HG02981 (cell line): ENCODE measurements around the gene PAOX.

Experiments used
- ATAC-seq: cut with Tn5 transposase; IDR thresholded peaks from one replicate; pipeline ENCODE4 v1.9.1; 2021; ENCODE audit warnings: mild to moderate bottlenecking, moderate library complexity; ENCODE audit not compliant: unreplicated experiment

PAOX gene

DNA sequence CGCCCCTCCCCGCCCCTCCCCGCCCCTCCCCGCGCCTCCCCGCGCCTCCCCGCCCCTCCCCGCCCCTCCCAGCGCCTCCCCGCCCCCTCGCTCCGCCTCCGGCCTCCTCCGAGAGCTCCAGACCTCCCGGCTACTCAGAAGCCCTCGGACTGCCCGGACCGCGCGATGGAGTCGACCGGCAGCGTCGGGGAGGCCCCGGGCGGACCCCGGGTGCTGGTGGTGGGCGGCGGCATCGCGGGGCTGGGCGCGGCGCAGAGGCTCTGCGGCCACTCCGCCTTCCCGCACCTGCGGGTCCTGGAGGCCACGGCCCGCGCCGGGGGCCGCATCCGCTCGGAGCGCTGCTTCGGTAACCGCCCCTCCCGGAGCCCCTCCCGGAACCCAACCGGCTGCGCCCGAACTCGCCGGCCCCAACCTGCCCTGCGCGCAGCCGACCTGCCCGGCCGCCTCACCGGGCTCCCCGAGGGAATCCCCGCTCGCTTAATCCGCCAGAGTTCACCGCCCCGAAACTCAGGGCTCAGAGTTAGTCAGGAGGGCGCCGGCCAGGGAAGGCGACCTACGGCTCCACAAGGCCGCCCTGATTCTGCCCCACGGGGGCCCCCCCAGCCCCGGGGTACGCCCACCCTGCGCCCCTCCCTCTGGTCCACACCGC lies at the start of gene PAOX:
TSS of gene PAOX (plus strand) at position 111 of the 649 bp plus-strand sequence. CDS start at position 166, 55 bp downstream.
- ATAC-seq: peak; percentile 55

DNA sequence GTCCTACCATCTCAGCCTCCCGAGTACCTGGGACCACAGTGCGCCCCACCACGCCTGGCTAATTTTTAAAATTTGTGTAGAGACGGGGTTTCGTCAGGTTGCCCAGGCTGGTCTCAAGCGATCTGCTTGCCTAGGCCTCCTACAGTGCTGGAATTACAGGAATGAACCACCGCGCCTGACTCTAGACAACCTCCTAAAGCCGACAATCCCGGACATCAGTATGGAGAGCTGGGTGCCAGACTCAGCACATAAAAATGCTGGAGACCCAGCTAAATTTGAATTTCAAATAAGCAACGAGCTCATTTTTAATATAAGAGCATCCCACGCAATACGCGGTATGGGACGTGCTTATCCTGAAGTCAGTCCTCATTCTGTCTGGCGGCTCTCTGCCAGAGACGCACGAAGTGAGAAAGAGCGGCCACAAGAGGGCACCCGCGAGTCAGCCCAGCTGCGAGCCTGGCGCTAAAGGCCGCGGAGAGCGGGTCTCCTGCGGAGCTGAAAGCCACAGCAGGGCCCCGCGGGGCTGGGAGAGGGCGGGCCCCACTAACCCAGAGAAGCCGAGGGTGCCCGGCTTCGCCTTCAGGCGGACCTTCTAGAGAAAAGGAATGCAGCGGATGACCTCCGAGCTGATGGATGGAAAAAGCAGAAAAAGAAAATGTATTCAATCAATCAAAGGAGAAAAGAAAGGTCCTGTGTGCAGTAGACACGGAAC lies 49.4 kb upstream of the PAOX start:
- ATAC-seq: peak; percentile 84

DNA sequence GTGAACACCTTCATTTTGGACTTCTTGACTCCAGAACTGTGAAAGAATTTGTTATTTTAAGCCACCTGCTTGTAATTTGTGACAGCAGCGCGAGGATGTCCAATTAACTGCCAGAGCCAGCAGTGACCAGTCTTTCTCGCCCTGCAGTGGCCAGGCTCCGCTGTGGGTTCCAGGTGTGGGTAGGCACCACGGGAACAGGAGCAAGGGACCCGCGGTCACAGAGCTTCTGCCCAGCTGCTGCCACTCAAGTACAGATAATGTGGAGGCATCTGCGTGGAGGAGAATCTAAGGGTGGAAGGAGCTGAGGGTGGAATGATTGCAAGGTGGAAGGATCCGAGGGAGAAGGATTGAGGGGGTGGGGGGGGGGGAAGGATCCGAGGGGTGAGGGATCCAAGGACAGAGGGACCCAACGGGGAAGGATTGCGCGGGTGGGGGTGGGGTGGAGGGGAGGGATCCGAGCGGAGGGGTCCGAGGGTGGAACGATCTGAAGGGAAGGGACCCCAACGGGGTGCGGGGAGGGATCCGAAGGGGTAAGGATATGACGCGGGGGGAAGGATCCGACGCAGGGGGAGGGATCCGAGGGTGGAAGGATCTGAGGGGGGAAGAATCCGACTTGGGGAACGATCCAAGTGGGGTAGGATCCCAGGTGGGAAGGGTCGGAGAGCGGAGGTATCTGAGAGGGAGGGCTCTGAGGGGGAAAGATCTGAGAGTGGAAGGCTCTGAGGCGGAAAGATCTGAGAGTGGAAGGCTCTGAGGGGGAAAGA lies 45.9 kb upstream of the PAOX start:
- no peak for ATAC-seq

DNA sequence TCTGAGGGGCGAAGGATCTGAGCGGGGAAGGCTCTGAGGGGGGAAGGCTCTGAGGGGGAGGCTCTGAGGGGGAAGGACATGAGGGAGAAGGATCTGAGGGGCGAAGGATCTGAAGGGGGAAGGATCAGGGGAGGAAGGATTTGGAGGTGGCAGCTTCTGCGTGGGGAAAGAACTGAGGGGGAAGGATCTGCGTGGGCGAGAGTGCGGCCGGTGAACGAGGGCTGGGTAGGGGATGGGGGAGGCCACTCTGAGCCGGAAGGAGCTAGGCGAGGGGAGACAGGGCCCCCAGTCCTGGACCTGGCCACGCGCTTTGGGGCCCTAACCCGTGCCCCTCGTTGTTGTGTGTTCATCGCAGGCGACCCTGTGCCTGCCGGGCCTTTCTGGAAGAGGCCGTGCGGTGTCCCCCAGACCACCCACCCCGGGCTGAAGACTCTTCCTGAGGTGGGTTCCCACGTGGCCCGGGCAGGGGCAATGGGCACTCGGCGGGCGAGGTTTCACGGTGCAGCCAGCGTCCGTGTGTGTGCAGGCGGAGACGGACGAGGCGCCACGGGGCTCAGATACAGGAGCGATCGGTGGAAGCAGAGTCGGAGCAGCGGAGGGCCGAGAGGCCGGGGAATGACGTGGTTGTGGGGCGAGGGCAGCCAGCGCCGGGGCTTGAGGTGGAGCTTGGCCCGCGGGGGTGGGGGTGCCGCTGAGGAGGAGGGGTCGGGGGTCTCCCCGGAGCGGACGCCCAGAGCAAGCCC lies 44.4 kb upstream of the PAOX start:
- ATAC-seq: no peak

DNA sequence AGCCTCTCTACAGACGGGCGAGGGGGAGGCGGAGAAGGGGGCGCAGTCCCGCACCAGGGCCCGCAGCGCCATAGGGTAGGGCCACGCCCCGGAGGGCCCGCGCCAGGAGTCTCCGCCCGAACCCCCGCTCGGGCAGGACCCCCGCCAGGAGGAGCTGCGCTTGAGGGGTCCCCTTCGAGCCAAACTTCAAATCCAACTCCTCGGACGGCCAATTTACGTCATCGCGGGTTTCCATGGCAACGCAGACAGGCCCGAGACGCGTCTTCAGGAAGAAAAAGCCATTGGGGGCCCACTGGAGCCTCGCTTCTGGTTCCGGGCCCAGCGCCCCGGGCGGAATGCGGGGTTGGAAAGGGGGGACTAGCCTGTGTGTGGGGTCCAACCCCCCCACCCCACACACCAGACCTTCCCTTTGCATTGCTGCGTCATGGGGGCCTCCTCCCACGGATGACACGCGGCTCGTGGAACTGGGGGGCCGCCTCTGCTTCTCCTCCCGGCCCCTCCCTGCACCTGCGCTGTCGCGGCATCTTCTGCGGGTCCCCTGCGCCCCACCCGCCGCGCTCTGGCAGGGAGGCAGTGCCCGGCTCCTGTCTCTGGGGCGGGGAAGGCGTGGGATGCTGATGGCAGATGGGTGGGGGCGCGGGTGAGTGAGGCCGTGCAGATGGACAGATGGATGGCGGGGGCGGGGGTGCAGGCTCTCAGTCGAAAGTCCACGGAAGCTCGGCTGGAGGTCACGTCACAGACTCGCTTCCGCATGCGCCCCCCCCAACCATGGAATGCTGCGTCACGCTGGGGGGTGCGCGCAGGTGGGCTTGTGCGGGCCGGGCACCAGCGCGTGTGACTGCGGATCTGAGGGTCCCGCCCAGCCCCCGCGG lies 43.6 kb upstream of the PAOX start:
- ATAC-seq: no peak

DNA sequence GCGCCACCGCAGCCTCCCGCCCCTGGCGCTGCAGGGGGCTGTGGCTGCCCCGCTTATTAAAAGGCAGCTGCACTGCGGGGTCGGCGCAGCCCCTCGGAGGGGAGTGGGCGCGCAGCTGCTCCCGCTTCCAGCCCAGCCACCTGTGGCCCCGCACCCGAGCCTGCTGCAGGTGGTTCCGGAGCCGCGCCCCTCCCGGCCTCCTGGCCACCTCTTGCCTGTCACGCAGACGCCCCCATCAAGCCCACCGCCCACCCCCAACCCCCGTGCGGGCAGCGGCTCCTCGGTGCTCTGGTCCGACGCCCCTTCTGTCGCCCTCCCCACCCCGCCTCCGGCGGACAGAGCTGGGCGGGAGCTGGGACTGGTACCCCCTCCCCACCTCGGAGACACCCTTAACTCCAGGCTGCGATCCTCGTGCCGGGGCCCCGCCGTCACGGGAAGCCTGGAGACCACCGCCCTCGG lies 42.9 kb upstream of the PAOX start:
- no peak for ATAC-seq

DNA sequence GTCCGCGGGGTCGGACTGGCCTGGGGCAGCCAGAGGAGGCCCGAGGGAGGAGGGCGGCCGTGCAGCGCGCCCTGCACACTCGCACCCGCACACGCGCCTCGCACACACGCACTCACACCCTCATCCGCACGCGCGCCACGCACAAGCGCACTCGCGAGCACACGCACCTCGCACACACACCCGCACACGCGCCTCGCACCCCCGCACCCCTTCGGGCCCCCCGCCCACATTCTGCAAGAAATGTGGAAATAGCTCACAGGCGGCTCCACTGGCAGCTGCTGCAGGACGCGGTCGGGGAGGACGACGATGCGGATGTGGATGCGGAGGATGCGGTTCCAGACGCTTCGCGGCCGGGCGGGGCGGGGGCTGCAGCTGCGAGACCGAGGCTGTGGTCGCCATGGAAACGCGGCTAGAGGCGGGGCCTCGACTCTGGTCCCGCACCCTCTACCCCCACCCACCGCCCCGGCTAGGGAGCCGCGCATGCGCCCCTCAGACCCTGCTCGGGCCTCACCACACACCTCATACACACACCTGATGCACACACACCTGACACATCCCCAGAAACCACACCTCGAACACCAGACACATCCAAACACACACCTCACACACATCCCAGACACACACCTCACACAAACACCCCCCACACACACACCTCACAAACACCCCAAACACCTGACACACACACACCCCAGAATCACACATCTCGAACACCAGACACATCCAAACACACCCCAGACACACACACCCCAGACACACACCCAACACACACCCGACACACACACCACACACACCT lies 42.3 kb upstream of the PAOX start, which contains the start of gene CALY:
TSS of gene CALY (minus strand) at position 320 of the 793 bp plus-strand sequence. CDS start 7,907 bp downstream, outside the sequence.
- no peak for ATAC-seq

DNA sequence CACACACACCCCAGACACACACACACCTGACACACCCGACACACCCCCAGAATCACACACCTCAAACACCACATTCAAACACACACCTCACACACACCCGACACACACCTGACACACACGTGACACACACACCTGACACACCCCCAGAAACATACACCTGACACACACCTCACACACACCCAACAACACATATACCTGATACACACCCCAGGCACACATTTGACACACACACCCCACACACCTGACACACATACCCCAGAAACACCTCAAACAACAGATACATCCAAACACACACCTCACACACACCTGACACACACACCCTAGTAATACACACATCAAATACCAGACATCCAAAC lies 41.7 kb upstream of the PAOX start:
- ATAC-seq: no peak

DNA sequence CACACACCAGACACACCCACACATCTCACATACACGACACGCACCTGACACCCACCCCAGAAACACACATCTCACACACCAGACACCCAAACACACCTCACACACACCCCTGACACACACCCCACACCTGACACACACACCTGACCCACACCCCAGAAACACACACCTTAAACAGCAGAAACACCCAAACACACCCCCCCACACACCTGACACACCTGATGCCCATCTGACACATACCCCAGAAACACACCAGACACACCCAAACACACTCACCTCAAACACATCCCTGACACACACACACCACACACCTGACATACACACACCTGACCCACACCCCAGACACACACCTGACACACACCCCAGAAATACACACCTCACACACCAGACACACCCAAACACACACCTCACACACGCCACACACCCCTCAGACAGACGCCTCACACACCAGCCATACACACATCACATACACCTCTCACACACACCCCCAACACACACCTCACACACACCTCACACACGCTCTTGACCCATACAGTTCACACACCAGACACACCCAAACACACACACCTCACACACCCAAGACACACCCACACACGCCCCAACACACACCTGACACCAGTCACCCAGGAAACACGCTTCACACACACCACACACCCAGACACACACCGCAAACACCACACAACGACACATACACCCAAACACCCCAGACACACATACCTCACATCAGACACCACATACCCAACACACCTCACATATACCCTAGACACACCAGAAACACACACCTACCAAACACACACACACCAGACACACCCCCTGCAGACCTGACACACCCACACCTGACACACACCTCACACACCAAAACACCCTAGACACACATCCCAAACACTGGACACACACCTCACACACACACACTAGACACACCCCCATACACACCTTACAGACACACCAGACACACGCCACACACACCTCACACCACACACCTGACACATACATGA lies 40.7 kb upstream of the PAOX start:
- ATAC-seq: no peak

DNA sequence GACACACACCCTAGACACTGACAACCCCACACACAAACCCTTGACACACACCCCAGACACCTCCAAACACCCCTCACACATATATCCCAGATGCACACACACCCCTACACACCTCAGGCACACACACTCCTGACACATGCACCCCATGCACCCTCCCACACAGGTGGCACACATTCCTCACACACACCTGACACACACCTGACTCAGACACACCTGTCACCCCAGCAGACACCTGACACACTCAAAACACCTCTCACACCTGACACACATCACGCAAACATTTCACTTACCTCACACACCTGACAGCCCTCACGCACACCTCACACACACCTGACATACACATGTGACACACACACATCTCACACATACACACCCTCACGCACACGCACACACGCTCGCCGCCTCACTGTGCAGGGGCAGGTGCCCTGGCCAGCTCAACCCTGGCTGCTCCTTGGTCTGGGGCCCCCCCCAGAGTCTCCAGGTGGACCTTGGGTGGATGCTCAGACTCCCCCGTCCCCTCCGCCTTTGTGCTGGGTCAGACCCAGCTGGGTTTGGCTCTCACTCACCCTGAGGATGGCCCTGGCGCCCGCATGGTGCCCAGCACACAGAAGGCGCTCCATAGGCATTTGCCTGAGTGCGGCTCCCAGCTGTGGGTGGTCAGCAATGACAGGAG lies 39.2 kb upstream of the PAOX start:
- no peak for ATAC-seq

DNA sequence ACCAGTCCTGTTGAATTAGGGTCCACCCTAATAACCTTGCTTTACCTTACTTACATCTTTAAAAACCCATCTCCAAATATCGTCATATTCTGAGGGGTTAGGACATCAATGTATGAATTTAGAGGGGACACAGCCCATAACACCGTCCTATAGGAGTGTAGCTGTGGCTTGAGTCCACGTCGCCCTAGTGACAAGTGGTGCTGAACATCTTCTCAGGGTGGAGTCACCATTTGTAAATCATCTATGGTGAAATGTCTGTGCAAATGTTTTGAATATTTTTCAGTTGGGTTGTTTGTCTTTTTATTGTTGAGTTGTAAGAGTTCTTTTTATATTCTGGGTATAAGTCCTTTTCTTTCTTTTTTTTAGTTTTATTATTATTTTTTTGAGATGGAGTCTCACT lies 37.1 kb upstream of the PAOX start:
- ATAC-seq: no peak

DNA sequence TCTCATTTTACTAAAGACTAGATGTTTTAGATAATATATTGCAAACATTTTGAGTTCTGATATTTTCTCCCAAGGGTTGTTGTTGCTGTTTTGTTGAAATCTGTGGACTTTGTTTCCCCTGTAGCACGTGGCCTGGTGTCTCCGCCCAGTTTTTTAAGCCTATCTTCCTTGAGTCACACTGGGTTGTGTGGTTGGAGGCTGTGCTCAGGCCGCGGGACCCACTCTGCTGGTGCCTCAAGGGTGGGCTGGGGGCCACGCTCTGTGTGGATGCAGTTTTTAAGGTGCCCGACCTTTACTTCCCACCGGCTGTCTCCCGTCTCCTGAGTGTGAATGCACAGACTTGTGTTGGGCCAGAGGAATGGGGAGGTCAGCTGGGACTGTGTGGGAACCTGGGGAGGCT lies 36.1 kb upstream of the PAOX start:
- no peak for ATAC-seq

DNA sequence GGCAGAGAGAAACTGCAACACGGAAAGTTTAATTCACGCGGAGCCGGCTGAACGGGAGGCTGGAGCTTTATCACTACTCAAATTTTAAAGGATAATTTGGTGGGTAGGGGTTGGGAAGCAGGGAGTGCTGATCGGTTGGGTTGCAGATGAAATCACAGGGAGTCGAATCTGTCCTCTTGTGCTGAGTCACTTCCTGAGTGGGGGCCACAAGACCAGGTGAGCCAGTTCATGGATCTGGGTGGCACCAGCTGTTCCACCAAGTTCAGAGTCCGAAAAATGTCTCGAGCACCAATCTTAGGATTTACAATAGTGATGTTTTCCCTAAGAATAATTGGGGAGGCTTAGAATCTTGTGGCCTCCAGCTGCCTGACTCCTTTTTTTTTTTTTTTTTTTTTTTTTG lies 35.5 kb upstream of the PAOX start:
- no peak for ATAC-seq

DNA sequence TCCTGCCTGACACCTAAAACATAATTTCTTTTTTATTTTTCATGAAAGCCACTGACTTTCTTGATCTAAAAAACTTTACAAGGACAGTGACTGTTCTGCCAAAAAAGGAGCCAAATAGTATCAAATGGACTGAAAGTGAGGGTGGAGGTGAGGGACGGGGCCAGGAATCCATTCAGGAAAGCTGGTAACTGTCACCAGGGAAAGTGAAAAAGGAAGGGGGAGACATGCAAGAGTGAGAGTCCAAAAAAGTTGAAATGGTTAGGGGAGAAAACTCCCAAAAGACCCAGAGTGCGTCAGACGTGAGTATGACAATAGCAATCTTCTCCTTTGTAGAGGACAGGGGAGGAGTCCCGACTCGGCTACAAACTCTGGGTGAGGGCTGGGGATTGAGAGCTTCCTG lies 34.8 kb upstream of the PAOX start:
- no peak for ATAC-seq

DNA sequence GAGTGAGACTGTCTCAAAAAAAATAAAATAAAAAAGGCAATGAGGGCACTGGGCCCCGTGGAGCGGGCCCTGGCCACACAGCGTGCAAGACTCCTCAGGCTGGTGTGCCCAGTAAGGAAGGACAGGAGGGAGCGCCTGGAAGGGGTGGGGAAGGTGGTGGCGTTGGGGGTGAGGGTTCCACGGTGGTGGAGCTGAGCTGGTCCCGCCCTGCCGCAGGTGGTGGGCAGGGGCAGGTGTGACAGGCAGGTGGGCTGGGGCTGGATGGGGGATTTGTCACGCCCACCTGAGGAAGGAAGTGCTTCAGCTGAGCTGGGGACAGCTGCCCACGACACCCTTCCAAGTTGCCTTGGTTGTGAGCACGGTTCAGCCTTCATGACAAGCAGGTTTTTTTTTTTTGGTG lies 32.6 kb upstream of the PAOX start:
- ATAC-seq: no peak

DNA sequence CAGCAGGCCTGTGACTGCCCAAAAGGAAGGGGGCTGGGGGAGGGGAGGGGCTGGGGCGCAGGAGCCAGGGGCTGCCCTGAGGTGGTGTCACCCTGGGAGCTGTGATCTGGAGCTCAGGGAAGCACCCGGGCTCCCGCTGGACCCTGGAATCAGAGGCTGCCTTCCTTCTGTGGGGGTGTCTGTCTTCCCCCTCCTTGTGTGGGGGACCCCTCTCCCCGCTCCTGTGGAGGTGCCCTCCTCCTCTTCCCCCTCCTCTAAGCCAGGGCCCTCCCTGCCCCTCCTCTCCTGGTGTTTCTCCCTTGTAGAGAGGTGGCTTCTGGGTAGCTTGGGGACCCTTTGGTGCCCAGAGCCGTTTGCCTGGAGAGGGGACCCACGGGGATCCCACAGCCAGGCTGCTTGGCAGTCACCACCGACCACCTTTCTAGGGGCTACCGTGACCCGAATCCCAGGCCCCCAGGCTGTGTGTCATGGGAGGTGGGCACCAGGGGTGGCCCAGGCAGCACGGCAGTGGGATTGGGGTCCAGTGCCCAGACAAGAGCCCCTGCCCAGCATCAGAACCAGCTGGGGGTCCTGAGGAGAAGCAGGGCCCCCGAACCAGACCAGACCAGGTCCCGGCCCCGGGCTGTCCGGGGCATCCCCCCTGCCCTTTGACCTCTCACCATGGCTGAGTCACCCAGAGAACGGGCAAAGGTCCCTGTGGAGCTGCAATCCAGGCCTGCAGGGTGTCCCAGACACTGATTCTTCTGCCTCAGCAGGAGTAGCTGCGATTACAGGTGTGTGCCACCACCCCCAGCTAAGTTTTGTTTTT lies 31.1 kb upstream of the PAOX start:
- no peak for ATAC-seq

DNA sequence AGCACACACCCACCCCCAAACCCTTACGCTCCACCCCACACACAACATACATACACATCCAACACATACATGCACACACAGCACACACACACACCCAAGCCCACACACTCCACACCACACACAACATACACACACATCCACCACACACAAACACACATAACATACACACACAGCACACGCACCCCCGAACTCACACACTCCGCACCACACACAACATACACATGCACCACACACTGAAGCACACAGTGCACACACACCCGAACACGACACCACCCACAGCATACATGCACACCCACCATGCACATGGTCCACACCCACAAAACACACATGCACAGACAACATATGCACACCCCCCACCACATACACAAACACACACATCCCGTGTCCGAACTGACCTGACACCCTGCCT lies 29.9 kb upstream of the PAOX start:
- no peak for ATAC-seq
